ENCODE measurements around the gene KCNK3. TPM values are rescaled to one million over a fixed set of nuclear protein-coding genes. Genes with fewer than 3 reads are reported as not detected.
"Not testable (repeated sequence)": the region's sequence is repeated elsewhere in the genome, so short reads cannot be mapped to it uniquely, and the experiment has no call there.

KCNK3 gene
- total and polyA plus RNA-seq, 2 donors (not counting 3 experiments of a cell fraction or from before 2014, with no cell fraction given) = not detected

DNA sequence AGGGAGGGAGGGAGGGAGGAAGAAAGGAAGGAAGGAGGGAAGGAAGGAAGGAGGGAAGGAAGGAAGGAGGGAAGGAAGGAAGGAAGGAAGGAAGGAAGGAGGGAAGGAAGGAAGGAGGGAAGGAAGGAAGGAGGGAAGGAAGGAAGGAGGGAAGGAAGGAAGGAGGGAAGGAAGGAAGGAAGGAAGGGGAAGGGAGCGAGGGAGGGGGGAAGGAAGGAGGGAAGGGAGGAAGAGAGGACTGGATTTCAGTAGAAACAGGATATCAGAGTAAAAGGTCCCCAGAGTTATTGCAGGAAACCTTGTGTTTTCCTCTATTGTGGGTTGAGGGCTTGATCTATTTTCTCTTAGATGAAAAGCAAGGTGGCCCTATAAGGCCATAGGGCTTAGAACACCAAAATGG, 37.4 kb upstream of the KCNK3 start:
- H3K9ac ChIP-seq (replicated peaks; ENCODE audit: extremely low read depth, insufficient read depth, low read length); intact Hi-C loops (cut with micrococcal nuclease): not testable (repeated sequence)

DNA sequence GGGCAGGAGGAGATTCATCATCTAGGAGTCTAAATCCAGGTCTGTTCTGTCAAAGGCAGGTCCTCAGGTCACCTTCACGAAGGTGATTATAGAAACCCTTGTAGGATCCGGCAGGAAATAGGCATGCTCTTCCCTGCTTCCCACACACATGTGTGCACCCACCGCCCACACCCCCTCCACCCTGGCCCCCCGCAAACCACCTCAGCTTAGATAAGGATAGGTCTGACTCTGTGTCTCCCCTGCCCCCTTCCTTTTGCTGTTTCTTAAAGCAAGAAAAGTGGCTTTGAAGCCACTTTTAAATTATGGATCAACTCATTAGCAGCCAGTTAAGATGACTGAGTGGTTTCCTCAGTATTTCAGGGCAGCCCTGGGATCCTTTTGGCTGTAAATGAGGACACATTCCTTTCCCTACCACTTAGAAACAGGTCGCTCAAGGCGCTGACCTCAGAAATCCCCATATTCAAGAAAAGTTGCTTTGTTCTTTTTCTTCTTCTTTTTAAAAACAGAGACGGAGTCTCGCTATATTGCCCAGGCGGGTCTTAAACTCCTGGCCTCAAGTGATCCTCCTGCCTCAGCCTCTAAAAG, 36.8 kb upstream of the KCNK3 start:
- peaks cover 0 to 4% of the 10 kb centered on the region in 2 experiments for H3K27me3 ChIP-seq (ENCODE audit: control insufficient read depth in 2 of 2, insufficient read depth in 2 of 2, low read length in 2 of 2)
- no peaks in the 10 kb centered on the region for H3K9me3 ChIP-seq (replicated peaks; ENCODE audit: control insufficient read depth, insufficient read depth, low read length)
- CTCF ChIA-PET = no interaction called here
- H4K20me1 ChIP-seq (replicated peaks; ENCODE audit: control insufficient read depth, extremely low read depth, insufficient read depth, low read length) = no peaks in the 10 kb centered on the region
- no peak overlapping the region for H3K4me2 ChIP-seq (ENCODE audit: insufficient read depth, low read length)
- H2AFZ ChIP-seq (ENCODE audit: low read depth, low read length) = no peak overlapping the region
- dilution Hi-C loops (cut with MboI; ENCODE audit: extremely low pct_ligation_motif_present, low sequenced_read_pairs) = no loop called here
- intact Hi-C loops (cut with micrococcal nuclease) = no loop called here
- no peaks in the 10 kb centered on the region for H3K9me1 ChIP-seq (replicated peaks; ENCODE audit: control insufficient read depth, extremely low read depth, insufficient read depth, low read length)
- H3K4me1 ChIP-seq (ENCODE audit: control insufficient read depth, extremely low read depth, insufficient read depth, low read length) = no peaks in the 10 kb centered on the region
- no TSS peak for BruUV-seq (replicated peaks)
- FAIRE-seq (no peak), DNase-seq (ENCODE audit: low read depth, low spot score) (no peak)
- no peaks in the 10 kb centered on the region for H3K36me3 ChIP-seq (ENCODE audit: control insufficient read depth in 2 of 2, extremely low read depth in 1 of 2, insufficient read depth in 2 of 2, low read length in 2 of 2)
- H3K9ac ChIP-seq (replicated peaks; ENCODE audit: extremely low read depth, insufficient read depth, low read length) = no peak overlapping the region
- TF ChIP-seq MYC (IDR thresholded peaks at IDR 0.05; ENCODE audit: low read depth, low read length) (no peak), EZH2 (IDR thresholded peaks at IDR 0.05; ENCODE audit: borderline replicate concordance, low read depth, low read length, severe bottlenecking) (no peak), POLR2AphosphoS5 (IDR thresholded peaks at IDR 0.05; ENCODE audit: insufficient read depth, low read depth, low read length) (no peak), FOS (IDR thresholded peaks at IDR 0.05; ENCODE audit: borderline replicate concordance, insufficient read depth, low read length) (no peak), JUN (IDR thresholded peaks at IDR 0.05; ENCODE audit: borderline replicate concordance, insufficient read depth, insufficient read length, low read depth) (no peak), GATA2 (IDR thresholded peaks at IDR 0.05; ENCODE audit: insufficient read depth, insufficient read length, low read depth, low read length) (no peak), POLR2A (IDR thresholded peaks at IDR 0.05; ENCODE audit: low read depth, low read length) (no peak)
- TF ChIP-seq, protein P1, sequence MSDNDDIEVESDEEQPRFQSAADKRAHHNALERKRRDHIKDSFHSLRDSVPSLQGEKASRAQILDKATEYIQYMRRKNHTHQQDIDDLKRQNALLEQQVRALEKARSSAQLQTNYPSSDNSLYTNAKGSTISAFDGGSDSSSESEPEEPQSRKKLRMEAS (IDR thresholded peaks at IDR 0.05; ENCODE audit: insufficient read depth, insufficient read length) = no peak
- TF ChIP-seq, protein P2, sequence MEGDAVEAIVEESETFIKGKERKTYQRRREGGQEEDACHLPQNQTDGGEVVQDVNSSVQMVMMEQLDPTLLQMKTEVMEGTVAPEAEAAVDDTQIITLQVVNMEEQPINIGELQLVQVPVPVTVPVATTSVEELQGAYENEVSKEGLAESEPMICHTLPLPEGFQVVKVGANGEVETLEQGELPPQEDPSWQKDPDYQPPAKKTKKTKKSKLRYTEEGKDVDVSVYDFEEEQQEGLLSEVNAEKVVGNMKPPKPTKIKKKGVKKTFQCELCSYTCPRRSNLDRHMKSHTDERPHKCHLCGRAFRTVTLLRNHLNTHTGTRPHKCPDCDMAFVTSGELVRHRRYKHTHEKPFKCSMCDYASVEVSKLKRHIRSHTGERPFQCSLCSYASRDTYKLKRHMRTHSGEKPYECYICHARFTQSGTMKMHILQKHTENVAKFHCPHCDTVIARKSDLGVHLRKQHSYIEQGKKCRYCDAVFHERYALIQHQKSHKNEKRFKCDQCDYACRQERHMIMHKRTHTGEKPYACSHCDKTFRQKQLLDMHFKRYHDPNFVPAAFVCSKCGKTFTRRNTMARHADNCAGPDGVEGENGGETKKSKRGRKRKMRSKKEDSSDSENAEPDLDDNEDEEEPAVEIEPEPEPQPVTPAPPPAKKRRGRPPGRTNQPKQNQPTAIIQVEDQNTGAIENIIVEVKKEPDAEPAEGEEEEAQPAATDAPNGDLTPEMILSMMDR (IDR thresholded peaks at IDR 0.05; ENCODE audit: extremely low read depth in 1 of 2, insufficient read depth in 1 of 2, low read depth in 1 of 2, low read length in 2 of 2) = no peak
- no peak overlapping the region for H3K27ac ChIP-seq (ENCODE audit: insufficient read depth, low read depth, low read length)
- no peak overlapping the region for H3K4me3 ChIP-seq (replicated peaks in 1 of 3; ENCODE audit: insufficient read depth in 1 of 3, low read depth in 1 of 3, low read length in 3 of 3)
- no peaks in the 10 kb centered on the region for H3K79me2 ChIP-seq (ENCODE audit: control insufficient read depth, insufficient read depth, low read length)
- POLR2A ChIA-PET = no interaction called here

More for the DNA sequence above, 37.4 kb upstream of the KCNK3 start:
- H3K4me3 ChIP-seq (replicated peaks in 1 of 3; ENCODE audit: insufficient read depth in 1 of 3, low read depth in 1 of 3, low read length in 3 of 3); H3K9me1 ChIP-seq (replicated peaks; ENCODE audit: control insufficient read depth, extremely low read depth, insufficient read depth, low read length); H3K27me3 ChIP-seq (ENCODE audit: control insufficient read depth in 2 of 2, insufficient read depth in 2 of 2, low read length in 2 of 2); H2AFZ ChIP-seq (ENCODE audit: low read depth, low read length); H3K4me2 ChIP-seq (ENCODE audit: insufficient read depth, low read length); DNase-seq (ENCODE audit: low read depth, low spot score); POLR2A ChIA-PET; H3K9me3 ChIP-seq (replicated peaks; ENCODE audit: control insufficient read depth, insufficient read depth, low read length); FAIRE-seq; H3K79me2 ChIP-seq (ENCODE audit: control insufficient read depth, insufficient read depth, low read length); H3K36me3 ChIP-seq (ENCODE audit: control insufficient read depth in 2 of 2, extremely low read depth in 1 of 2, insufficient read depth in 2 of 2, low read length in 2 of 2); H4K20me1 ChIP-seq (replicated peaks; ENCODE audit: control insufficient read depth, extremely low read depth, insufficient read depth, low read length); H3K4me1 ChIP-seq (ENCODE audit: control insufficient read depth, extremely low read depth, insufficient read depth, low read length); CTCF ChIA-PET; BruUV-seq (replicated peaks); dilution Hi-C loops (cut with MboI; ENCODE audit: extremely low pct_ligation_motif_present, low sequenced_read_pairs); H3K27ac ChIP-seq (ENCODE audit: insufficient read depth, low read depth, low read length): not testable (repeated sequence)

Measured in endothelial cell of umbilical vein (primary cell).